Left ventricle myocardium inferior (tissue), 1 donor: ENCODE results near the gene DPF3. TPM values are rescaled to one million over a fixed set of nuclear protein-coding genes. Genes with fewer than 3 reads are reported as not detected.

ENCODE experiments used
- DNase-seq: peaks from one replicate; pipeline ENCODE4 v3.0.0-alpha.2; 2020
- H3K27ac ChIP-seq: fragments of 200-600 bp; replicated peaks from 2 replicates; pipeline ENCODE4 v1.8.0; 2021
- H3K27me3 ChIP-seq: fragments of 200-600 bp; 2 replicates; pipeline ENCODE4 v1.8.0; 2021; ENCODE audit warnings: low read depth
- H3K36me3 ChIP-seq: fragments of 200-600 bp; 2 replicates; pipeline ENCODE4 v1.8.0; 2021
- H3K4me1 ChIP-seq: fragments of 200-600 bp; 2 replicates; pipeline ENCODE4 v1.8.0; 2021
- H3K4me3 ChIP-seq: fragments of 200-600 bp; 2 replicates; pipeline ENCODE4 v1.8.0; 2021; ENCODE audit warnings: mild to moderate bottlenecking, moderate library complexity
- H3K9me3 ChIP-seq: fragments of 200-600 bp; replicated peaks from 2 replicates; pipeline ENCODE4 v1.8.0; 2021
- CTCF ChIP-seq: fragments of 200-600 bp; IDR thresholded peaks from 2 replicates; pipeline ENCODE4 v1.8.0; 2021; ENCODE audit warnings: antibody characterized with exemption, mild to moderate bottlenecking, borderline replicate concordance
- intact Hi-C: fragments of 100-400 bp; cut with micrococcal nuclease; formaldehyde crosslinking; loops from one replicate; pipeline ENCODE4 v1.11.0; 2022
- long read RNA-seq: library from polyadenylated mRNA; unstranded; transcript quantifications from one replicate; pipeline ENCODE4 v2.0.0, GENCODE V29; 2021
- total RNA-seq: library from RNA; stranded (reverse); fragmentation: NEBNext Ultra II Directional; extraction: Animal tissue kit (Norgen Biotek cat#: 25700); gene quantifications from one replicate; pipeline ENCODE4 v1.2.1, GENCODE V29; 2021
- donor health status: DM: no; HTN: yes; CAD: no; lungs with severe emphysema.

The DPF3 gene
- 37.7 TPM for total RNA-seq
- long read RNA-seq, full-length matches to known transcripts, result 11 of 17 reads
- long read RNA-seq, partial matches to known transcripts, result 2 of 17 reads
- long read RNA-seq, other reads (novel, unspliced or antisense), result 4 of 17 reads

GRCh38 chr14:72893636-72894322 lies at the start of gene DPF3:
DPF3 (minus strand) TSS chr14:72894101; CDS start chr14:72894088, 13 bp downstream.
- H3K27ac ChIP-seq, result peak within 1 kb of the TSS; percentile 90
- intact Hi-C loops, result loop anchor here (10.0 kb wide), 1 partner anchor 79 kb away; no protein-coding TSS in a partner anchor

GRCh38 chr14:72942934-72943333 lies 49.0 kb upstream of the DPF3 start:
- Histone ChIP-seq H3K4me3 (no peak overlapping the region), H3K27me3 (no peaks in the 10 kb centered on the region), H3K27ac (no peak overlapping the region), H3K36me3 (peaks cover 60% of the 10 kb centered on the region), H3K4me1 (no peaks in the 10 kb centered on the region), H3K9me3 (no peaks in the 10 kb centered on the region)
- intact Hi-C loops, result no loop called here
- no peak for DNase-seq
- no peak for TF ChIP-seq CTCF

More at GRCh38 chr14:72893636-72894322, at the start of gene DPF3:
- peaks cover 15% of the 10 kb centered on the region for H3K27me3 ChIP-seq
- peak; percentile 96 for DNase-seq
- peaks cover 52% of the 10 kb centered on the region for H3K4me1 ChIP-seq
- peak within 1 kb of the TSS; percentile 78 for H3K4me3 ChIP-seq
- no peaks in the 10 kb centered on the region for H3K9me3 ChIP-seq
- no peaks in the 10 kb centered on the region for H3K36me3 ChIP-seq
- no peak for TF ChIP-seq CTCF

GRCh38 chr14:72941286-72941985 lies 47.5 kb upstream of the DPF3 start:
- TF ChIP-seq CTCF, result no peak
- Histone ChIP-seq H3K4me1 (no peaks in the 10 kb centered on the region), H3K36me3 (peaks cover 63% of the 10 kb centered on the region), H3K4me3 (no peak overlapping the region), H3K27ac (no peak overlapping the region), H3K9me3 (no peaks in the 10 kb centered on the region), H3K27me3 (no peaks in the 10 kb centered on the region)
- no peak for DNase-seq
- intact Hi-C loops, result no loop called here

- no peak overlapping the region for H3K27ac ChIP-seq
- intact Hi-C loops, result no loop called here
- no peaks in the 10 kb centered on the region for H3K4me1 ChIP-seq
- H3K4me3 ChIP-seq, result no peak overlapping the region
- no peak for TF ChIP-seq CTCF
- H3K27me3 ChIP-seq, result no peaks in the 10 kb centered on the region
- no peak for DNase-seq
- H3K9me3 ChIP-seq, result no peaks in the 10 kb centered on the region
- H3K36me3 ChIP-seq, result peaks cover 60% of the 10 kb centered on the region
Observed at GRCh38 chr14:72939630-72940029, 45.7 kb upstream of the DPF3 start.

GRCh38 chr14:72932893-72933292 lies 39.0 kb upstream of the DPF3 start:
- H3K36me3 ChIP-seq, result peaks cover 5% of the 10 kb centered on the region
- intact Hi-C loops, result no loop called here
- TF ChIP-seq CTCF, result no peak
- H3K27me3 ChIP-seq, result no peaks in the 10 kb centered on the region
- H3K4me1 ChIP-seq, result peaks cover under 1% of the 10 kb centered on the region
- H3K4me3 ChIP-seq, result no peak overlapping the region
- H3K9me3 ChIP-seq, result no peaks in the 10 kb centered on the region
- no peak overlapping the region for H3K27ac ChIP-seq
- no peak for DNase-seq
